Mucosa of descending colon (tissue), 3 donors: ENCODE measurements around the gene FAM149B1. TPM values are rescaled to one million over a fixed set of nuclear protein-coding genes. Genes with fewer than 3 reads are reported as not detected.

Experiments used
- ATAC-seq: fragments of 200-7000 bp; cut with Tn5 transposase; one replicate; pipeline ENCODE4 v1.9.1; 2020; ENCODE audit warnings: mild to moderate bottlenecking, moderate library complexity
- DNase-seq, 3 donors: peaks; one replicate each; pipeline ENCODE4 v3.0.0-alpha.2; 2020
- H3K36me3 ChIP-seq: fragments of 200-600 bp; one replicate; pipeline ENCODE4 v1.8.0; 2021; ENCODE audit warnings: low read depth, mild to moderate bottlenecking
- H3K4me1 ChIP-seq: fragments of 200-600 bp; one replicate; pipeline ENCODE4 v1.8.0; 2021; ENCODE audit warnings: low read depth, mild to moderate bottlenecking
- H3K4me3 ChIP-seq: fragments of 200-600 bp; one replicate; pipeline ENCODE4 v1.8.0; 2021; ENCODE audit warnings: mild to moderate bottlenecking
- H3K9me3 ChIP-seq: fragments of 200-600 bp; one replicate; pipeline ENCODE4 v1.8.0; 2021; ENCODE audit warnings: mild to moderate bottlenecking
- intact Hi-C, 2 donors: fragments of 100-400 bp; cut with DNase I in 1 of 2; cut with micrococcal nuclease in 1 of 2; formaldehyde crosslinking; loops; one replicate each; pipeline versions ENCODE4 v1.11.0 to v1.11.1; 2022; cut with DNase I, micrococcal nuclease
- total RNA-seq, 3 donors: library from RNA; stranded (reverse); fragmentation: NEBNext Ultra II Directional in 2 of 3; extraction: Animal tissue kit (Norgen Biotek cat#: 25700) in 2 of 3; gene quantifications; one replicate each; pipeline versions ENCODE4 v1.2.1 to v1.2.4, GENCODE V29; 2021 to 2023
- TF ChIP-seq, protein P1 (sequence below): fragments of 200-600 bp; IDR thresholded peaks from one replicate; pipeline ENCODE4 v1.8.0; 2022; ENCODE audit warnings: antibody characterized with exemption, mild to moderate bottlenecking
- donor health status: DM: no; HTN: no; CAD: no; lungs with moderate emphysema.
- donor health status: DM: no; HTN: no; CAD: no.
- donor health status: DM: no; HTN: yes; CAD: no.

FAM149B1 gene
- total RNA-seq, 3 donors from 2014 or later: 15.4 to 23.0 (median 20.5) TPM

DNA sequence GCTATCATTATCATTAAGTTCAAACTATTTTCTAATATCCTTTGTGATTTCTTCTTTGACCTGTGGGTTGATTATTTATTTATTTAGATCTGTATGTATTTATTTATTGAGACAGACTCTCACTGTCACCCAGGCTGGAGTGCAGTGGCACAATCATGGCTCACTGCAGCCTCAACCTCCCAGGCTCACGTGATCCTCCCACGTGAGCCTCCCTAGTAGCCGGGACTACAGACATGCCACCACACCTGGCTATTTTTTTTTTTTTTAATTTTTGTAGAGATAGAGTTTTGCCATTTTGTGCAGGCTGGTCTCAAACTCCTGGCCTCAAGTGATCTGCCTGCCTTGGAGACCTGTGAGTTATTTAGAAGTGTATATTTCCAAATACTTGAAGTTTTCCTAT is 113.2 kb downstream of the FAM149B1 start:
- intact Hi-C loops: no loop called here
- ATAC-seq (no peak), DNase-seq (no peak)
- Histone ChIP-seq H3K36me3 (no peaks in the 10 kb centered on the region), H3K4me3 (no peak overlapping the region), H3K9me3 (no peaks in the 10 kb centered on the region), H3K4me1 (no peaks in the 10 kb centered on the region)
- TF ChIP-seq, protein P1, sequence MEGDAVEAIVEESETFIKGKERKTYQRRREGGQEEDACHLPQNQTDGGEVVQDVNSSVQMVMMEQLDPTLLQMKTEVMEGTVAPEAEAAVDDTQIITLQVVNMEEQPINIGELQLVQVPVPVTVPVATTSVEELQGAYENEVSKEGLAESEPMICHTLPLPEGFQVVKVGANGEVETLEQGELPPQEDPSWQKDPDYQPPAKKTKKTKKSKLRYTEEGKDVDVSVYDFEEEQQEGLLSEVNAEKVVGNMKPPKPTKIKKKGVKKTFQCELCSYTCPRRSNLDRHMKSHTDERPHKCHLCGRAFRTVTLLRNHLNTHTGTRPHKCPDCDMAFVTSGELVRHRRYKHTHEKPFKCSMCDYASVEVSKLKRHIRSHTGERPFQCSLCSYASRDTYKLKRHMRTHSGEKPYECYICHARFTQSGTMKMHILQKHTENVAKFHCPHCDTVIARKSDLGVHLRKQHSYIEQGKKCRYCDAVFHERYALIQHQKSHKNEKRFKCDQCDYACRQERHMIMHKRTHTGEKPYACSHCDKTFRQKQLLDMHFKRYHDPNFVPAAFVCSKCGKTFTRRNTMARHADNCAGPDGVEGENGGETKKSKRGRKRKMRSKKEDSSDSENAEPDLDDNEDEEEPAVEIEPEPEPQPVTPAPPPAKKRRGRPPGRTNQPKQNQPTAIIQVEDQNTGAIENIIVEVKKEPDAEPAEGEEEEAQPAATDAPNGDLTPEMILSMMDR: no peak

DNA sequence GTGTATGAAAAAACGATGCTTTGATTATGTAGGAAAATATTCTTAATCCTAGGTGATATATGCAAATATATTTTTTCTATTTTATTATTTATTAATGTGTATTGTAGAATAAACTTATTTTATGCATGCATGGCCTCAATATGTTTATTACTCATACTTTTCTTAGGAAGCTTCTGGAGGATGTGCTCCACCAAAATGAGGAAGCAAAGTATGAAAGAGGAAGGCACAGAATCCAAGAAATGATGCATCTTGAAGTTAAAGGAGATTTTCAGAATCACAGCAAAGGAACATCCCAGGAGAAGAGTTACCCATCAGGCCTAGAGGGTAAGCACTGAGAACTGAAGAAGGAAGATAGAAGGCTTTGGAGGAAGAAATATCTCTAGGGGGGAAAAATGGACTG is 119.5 kb downstream of the FAM149B1 start:
- DNase-seq: no peak

DNA sequence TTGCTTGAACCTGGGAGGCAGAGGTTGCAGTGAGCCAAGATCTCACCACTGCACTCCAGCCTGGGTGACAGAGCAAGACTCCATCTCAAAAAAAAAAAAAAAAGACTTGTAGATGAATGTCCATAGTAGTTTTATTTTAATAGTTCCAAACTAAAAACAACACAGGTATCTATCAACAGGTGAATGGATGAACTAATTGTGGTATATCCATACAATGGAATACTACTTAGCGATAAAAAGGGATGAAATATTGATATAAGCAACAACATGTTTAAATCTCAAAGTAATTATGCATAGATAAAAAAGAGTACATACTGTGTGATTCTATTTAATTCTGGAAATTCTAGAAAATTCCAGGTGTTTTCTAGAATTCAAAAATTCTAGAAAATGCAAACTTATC is 122.0 kb downstream of the FAM149B1 start:
- DNase-seq: no peak
- Histone ChIP-seq H3K4me3 (no peak overlapping the region), H3K4me1 (no peaks in the 10 kb centered on the region), H3K36me3 (no peaks in the 10 kb centered on the region), H3K9me3 (no peaks in the 10 kb centered on the region)
- intact Hi-C loops: no loop called here
- TF ChIP-seq, protein P1: no peak
- ATAC-seq: no peak

More for the DNA sequence above, 119.5 kb downstream of the FAM149B1 start:
- Histone ChIP-seq H3K4me3 (no peak overlapping the region), H3K9me3 (no peaks in the 10 kb centered on the region), H3K36me3 (no peaks in the 10 kb centered on the region), H3K4me1 (no peaks in the 10 kb centered on the region)
- intact Hi-C loops: no loop called here
- no peak for ATAC-seq
- TF ChIP-seq, protein P1: no peak

DNA sequence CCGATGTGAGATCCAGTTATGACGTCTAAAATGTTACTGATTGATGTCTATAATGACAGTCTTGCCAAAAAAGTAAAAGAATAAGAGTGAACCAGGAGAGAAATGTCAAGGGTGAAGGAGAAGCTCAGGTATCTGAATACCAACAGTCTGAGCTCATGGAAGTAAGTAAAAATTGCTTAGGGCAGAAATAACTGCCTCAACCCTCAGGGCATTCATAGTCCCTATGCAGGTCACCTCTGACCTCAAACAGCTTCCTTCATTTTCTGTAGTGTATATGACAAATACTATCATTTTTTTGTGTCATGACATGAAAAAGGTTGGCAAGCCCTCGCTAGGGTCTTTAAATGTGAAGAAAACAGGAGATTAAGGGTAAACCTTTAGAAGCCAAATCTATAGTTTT is 125.5 kb downstream of the FAM149B1 start:
- no peaks in the 10 kb centered on the region for H3K4me1 ChIP-seq
- intact Hi-C loops: no loop called here
- no peaks in the 10 kb centered on the region for H3K36me3 ChIP-seq
- ATAC-seq (no peak), DNase-seq (no peak)
- H3K9me3 ChIP-seq: no peaks in the 10 kb centered on the region
- TF ChIP-seq, protein P1: no peak
- no peak overlapping the region for H3K4me3 ChIP-seq

Other genes with a start within 250 kb of the FAM149B1 start
- gene PLA2G12B, start 213.3 kb upstream of the FAM149B1 start, total RNA-seq: 10 to 100 TPM; 10.7 to 16.9 (median 13.9) TPM
- 10 to 100 TPM; 21.0 to 26.1 (median 26.0) TPM for gene P4HA1, start 71.3 kb upstream of the FAM149B1 start, total RNA-seq
- gene NUDT13, start 57.7 kb upstream of the FAM149B1 start, total RNA-seq: 1 to 10 TPM; 3.5 to 5.1 (median 3.6) TPM
- 10 to 100 TPM; 20.5 to 23.6 (median 20.8) TPM for gene ECD, start 111 bp upstream of the FAM149B1 start, total RNA-seq
- 10 to 100 TPM; 12.7 to 18.2 (median 15.3) TPM for gene DNAJC9, start 79.1 kb downstream of the FAM149B1 start, total RNA-seq
- gene MRPS16, start 84.5 kb downstream of the FAM149B1 start, total RNA-seq: 100 to 1,000 TPM in 1 of 3 donors, 10 to 100 TPM in 2; 76.7 to 108 (median 88.9) TPM
- 1 to 10 TPM in 2 of 3 donors, under 1 TPM in 1; 0.94 to 2.0 (median 1.2) TPM for gene CFAP70, start 190.7 kb downstream of the FAM149B1 start, total RNA-seq
- 100 to 1,000 TPM in 1 of 3 donors, 10 to 100 TPM in 2; 93.7 to 106 (median 99.9) TPM for gene ANXA7, start 245.9 kb downstream of the FAM149B1 start, total RNA-seq